AG04449 (cell line): ENCODE data around the gene RPL37A.

Experiments
- CTCF ChIA-PET: fragments of 350-600 bp; formaldehyde crosslinking; extraction: SDS; loops from one replicate; lab custom pipeline; 2021; ENCODE audit warnings: antibody characterized with exemption; lab: Yijun Ruan, JAX
- POLR2A ChIA-PET: fragments of 400-600, 350-600 bp; formaldehyde crosslinking; extraction: SDS; loops from one replicate; lab custom pipeline; 2020; ENCODE audit warnings: antibody characterized with exemption, inconsistent platforms; lab: Yijun Ruan, JAX
- DNase-seq: peaks from one replicate; pipeline ENCODE4 v3.0.0-alpha.2; 2010; ENCODE audit warnings: low read depth, low spot score
- H3K4me3 ChIP-seq: 2 replicates; pipeline ENCODE4 v1.5.1; 2011; ENCODE audit warnings: low read depth, mild to moderate bottlenecking, control low read depth, low read length
- TF ChIP-seq, protein P1 (sequence below): IDR thresholded peaks from one replicate; pipeline ENCODE4 v1.5.1; 2011; ENCODE audit warnings: mild to moderate bottlenecking, moderate library complexity, low read length, control low read depth, inconsistent platforms; ENCODE audit not compliant: insufficient read depth; ENCODE audit errors: missing control alignments

Gene RPL37A

DNA sequence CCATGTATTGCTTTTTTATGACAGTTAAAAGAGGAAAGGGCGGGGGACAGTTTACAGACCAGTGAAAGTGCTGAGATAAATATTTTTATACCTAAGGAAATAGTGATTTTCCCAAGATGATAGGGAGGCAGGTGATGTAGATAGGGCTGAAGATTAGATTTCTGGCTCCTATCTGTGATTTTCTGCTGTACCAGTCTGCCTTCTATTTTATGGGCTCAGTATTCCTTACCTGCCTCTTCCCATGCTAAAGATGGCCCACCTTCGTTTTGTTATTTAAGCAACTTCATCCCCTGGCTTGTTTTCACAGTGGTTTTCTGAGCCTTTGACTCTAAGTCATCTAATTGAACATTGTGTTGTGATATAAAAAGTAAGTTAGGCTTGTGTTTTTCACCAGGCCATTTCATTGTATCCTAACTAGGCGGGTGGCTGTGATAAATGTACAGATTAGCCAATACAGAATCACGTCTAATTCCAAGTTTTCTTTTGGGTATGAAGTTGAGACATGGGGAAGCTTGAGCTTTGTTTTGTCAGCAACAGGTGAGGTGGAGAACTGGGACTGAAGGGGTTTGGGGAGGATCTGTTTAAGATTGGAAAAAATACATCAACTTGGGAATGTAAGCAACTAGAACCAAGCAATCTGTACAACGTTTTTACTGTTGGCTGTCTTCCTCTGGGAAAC is 5.2 kb downstream of the RPL37A start:
- CTCF ChIA-PET = interaction anchor here (1.6 to 10.3 kb wide), 3 partner anchors 14 to 394 kb away, joined by 4 to 93 read pairs (median 7); no protein-coding TSS in a partner anchor
- POLR2A ChIA-PET = interaction anchor here (1.0 kb wide), 1 partner anchor 17 kb away, joined by 3 read pairs; no protein-coding TSS in a partner anchor
- H3K4me3 ChIP-seq = no peak overlapping the region
- no peak for DNase-seq
- TF ChIP-seq, protein P1, sequence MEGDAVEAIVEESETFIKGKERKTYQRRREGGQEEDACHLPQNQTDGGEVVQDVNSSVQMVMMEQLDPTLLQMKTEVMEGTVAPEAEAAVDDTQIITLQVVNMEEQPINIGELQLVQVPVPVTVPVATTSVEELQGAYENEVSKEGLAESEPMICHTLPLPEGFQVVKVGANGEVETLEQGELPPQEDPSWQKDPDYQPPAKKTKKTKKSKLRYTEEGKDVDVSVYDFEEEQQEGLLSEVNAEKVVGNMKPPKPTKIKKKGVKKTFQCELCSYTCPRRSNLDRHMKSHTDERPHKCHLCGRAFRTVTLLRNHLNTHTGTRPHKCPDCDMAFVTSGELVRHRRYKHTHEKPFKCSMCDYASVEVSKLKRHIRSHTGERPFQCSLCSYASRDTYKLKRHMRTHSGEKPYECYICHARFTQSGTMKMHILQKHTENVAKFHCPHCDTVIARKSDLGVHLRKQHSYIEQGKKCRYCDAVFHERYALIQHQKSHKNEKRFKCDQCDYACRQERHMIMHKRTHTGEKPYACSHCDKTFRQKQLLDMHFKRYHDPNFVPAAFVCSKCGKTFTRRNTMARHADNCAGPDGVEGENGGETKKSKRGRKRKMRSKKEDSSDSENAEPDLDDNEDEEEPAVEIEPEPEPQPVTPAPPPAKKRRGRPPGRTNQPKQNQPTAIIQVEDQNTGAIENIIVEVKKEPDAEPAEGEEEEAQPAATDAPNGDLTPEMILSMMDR = no peak

DNA sequence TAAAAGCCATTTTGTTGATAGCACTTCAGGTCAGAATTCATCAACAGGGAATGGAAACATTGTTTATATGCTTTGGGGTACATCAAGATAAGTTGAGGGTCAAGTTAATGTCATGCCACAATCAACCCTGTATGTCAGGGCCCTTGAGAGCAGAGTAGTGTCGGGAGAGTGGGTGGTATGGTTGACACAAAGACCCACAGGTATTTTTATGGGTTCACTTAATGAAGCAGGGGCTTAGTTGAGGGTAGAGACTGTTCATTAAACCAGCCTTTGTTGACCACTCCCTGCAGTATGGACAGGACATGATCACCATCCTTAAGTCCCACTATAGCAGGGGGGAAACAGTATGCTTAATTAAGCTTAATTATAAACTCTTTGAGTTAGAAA is 5.7 kb downstream of the RPL37A start:
- no peak overlapping the region for H3K4me3 ChIP-seq
- DNase-seq = no peak
- POLR2A ChIA-PET = interaction anchor here (0.7 kb wide), 1 partner anchor 20 kb away, joined by 4 read pairs; no protein-coding TSS in a partner anchor
- CTCF ChIA-PET = interaction anchor here (1.6 to 10.3 kb wide), 3 partner anchors 14 to 394 kb away, joined by 4 to 93 read pairs (median 7); no protein-coding TSS in a partner anchor
- TF ChIP-seq, protein P1 = no peak

DNA sequence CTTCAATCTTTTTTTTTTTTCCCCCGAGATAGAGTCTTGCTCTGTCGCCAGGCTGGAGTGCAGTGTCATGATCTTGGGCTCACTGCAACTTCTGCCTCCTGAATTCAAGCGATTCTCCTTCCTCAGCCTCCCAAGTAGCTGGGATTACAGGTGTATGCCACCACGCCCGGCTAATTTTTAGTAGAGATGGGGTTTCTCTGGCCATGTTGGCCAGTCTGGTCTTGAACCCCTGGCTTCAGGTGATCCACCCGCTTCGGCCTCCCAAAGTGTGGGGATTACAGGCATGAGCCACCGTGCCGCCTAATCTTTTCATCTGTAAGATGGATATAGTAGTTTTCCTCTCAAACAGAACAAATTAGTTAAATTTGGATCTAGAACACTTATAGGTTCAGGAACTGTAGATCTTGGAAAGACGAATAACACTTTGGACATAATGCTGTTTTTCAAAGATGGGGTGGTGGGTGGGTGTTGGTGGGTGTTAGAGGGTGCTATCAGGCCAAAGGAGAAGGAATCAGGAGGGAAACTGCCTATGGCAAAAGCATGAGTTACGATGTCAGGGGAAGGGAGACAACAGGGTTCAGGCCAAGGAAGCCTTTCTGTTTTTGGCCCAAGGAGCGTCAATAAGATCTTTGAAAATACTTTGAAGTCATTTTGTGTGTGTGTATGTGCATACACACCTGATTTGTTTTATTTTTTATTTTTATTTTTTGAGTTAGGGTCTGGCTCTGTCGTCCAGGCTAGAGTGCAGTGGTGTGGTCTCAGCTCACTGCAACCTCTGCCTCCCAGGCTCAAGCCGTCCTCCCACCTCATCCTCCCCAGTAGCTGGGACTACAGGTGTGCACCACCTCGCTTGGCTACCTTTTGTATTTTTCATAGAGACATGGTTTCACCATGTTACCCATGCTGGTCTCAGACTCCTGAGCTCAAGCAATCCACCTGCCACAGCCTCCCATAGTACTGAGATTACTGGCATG is 6.8 kb downstream of the RPL37A start:
- H3K4me3 ChIP-seq = no peak overlapping the region
- TF ChIP-seq, protein P1 = no peak
- DNase-seq = no peak
- CTCF ChIA-PET = interaction anchor here (2.0 to 10.3 kb wide), 3 partner anchors 13 to 395 kb away, joined by 7 to 93 read pairs (median 8); no protein-coding TSS in a partner anchor
- POLR2A ChIA-PET = interaction anchor here (0.6 to 3.5 kb wide), 4 partner anchors 7 to 156 kb away, joined by 3 to 10 read pairs (median 5); partner anchors contain the start of gene RPL37A

DNA sequence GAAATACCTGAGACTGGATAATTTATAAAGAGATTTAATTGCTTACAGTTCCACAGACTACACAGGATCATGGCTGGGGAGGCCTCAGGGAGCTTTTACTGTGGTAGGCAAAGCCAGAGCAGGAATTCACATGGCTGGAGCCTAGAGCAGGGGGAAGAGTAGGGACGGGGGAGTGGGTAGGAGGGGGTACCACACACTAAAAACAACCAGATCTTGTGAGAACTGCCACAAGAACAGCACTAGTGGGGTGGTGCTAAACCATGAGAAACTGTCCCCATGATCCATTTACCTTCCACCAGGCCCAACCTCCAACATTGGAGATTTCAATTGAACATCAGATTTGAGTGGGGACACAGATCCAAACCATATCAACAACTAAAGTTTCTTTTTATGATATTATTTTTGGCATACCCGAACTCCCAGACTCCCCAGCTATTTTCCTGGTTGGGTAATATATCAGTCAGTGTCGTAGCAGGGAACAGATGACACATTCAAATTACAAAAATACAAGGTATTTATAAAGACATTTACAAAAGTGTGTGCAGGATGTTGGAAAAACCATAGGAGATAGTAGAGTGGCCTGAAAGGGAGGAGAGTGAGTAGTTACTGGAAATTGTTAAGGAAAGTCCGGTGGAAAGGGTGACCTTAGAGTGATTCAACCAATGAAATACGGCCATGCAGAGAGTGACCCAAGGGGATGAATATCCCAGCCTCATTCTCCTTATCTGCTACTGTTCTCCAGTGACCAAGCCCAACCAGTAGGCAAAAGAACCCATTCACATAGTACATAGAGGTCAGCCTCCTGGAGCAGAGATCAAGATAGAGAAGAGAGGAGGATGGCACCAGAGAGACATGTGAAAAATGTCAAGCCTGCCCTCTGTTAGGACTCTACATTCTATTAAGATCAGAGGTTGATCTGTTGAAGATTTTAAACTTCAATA is 8.8 kb downstream of the RPL37A start:
- H3K4me3 ChIP-seq = no peak overlapping the region
- ChIA-PET CTCF (interaction anchor here (0.7 to 10.3 kb wide), 8 partner anchors 11 to 394 kb away, joined by 3 to 93 read pairs (median 6); no protein-coding TSS in a partner anchor), POLR2A (interaction anchor here (0.7 to 3.5 kb wide), 2 partner anchors 10 to 1155 kb away, joined by 3 to 10 read pairs; partner anchors contain the start of gene RPL37A)
- no peak for DNase-seq
- TF ChIP-seq, protein P1 = no peak

DNA sequence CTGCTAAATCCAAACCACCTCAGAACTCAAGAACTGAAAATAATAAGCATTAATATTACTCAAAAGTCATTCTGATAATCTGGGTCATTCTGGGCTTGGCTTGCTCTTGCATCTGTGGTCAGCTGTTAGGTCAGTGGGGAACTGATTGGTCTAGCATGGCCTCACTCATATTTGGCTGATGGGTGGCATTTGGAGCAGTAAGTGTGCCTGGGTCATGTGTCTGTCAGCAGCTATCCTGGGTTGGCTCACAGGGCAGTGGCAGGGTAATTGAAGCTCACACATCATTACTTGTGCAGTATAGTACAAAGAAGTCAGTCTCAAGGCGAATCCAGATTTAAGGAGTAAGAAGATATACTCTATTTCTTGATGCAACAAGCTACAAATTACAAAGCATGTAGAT is 9.6 kb downstream of the RPL37A start:
- TF ChIP-seq, protein P1 = no peak
- CTCF ChIA-PET = interaction anchor here (0.7 to 10.3 kb wide), 6 partner anchors 10 to 394 kb away, joined by 3 to 93 read pairs (median 7); no protein-coding TSS in a partner anchor

More for the DNA sequence above, 9.6 kb downstream of the RPL37A start:
- no peak for DNase-seq
- POLR2A ChIA-PET = interaction anchor here (3.5 kb wide), 1 partner anchor 10 kb away, joined by 10 read pairs; the partner anchor contains the start of gene RPL37A
- H3K4me3 ChIP-seq = no peak overlapping the region
